Astrocyte (in vitro differentiated cells and primary cell): ENCODE measurements around the gene MAPRE2.

Experiments
- EZH2 ChIP-seq: IDR thresholded peaks from 2 replicates; pipeline ENCODE4 v1.6.1; 2012; ENCODE audit warnings: mild to moderate bottlenecking, low read length, inconsistent platforms; ENCODE audit not compliant: insufficient read depth
- TF ChIP-seq, protein P1 (sequence below): IDR thresholded peaks from 2 replicates; pipeline ENCODE4 v1.5.1; 2011; ENCODE audit warnings: low read depth, mild to moderate bottlenecking, inconsistent platforms, low read length, moderate library complexity; ENCODE audit not compliant: insufficient read depth

DNA sequence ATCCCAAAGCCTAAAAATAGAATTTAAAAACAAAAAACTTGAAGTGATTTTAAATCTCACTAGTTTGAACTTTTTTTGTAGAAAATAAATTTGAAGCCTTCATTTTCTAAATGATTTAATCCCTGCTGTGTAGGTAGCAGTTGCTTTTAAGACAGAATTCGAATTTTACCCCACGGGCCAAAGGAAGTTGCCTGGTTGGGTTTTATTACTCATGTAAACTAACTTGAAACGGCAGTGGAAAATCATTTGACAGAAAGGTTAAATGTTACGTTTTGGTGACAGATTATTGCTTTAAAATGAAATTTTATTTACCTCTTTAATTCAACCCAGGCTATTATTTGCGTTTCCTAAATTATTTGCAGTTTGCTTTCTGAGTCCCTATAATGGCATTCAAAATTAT, 2.0 kb downstream of the MAPRE2 start:
- TF ChIP-seq, protein P1, sequence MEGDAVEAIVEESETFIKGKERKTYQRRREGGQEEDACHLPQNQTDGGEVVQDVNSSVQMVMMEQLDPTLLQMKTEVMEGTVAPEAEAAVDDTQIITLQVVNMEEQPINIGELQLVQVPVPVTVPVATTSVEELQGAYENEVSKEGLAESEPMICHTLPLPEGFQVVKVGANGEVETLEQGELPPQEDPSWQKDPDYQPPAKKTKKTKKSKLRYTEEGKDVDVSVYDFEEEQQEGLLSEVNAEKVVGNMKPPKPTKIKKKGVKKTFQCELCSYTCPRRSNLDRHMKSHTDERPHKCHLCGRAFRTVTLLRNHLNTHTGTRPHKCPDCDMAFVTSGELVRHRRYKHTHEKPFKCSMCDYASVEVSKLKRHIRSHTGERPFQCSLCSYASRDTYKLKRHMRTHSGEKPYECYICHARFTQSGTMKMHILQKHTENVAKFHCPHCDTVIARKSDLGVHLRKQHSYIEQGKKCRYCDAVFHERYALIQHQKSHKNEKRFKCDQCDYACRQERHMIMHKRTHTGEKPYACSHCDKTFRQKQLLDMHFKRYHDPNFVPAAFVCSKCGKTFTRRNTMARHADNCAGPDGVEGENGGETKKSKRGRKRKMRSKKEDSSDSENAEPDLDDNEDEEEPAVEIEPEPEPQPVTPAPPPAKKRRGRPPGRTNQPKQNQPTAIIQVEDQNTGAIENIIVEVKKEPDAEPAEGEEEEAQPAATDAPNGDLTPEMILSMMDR: no peak
- TF ChIP-seq EZH2: no peak
